ENCODE data around the gene EPB41L4A. TPM values are rescaled to one million over a fixed set of nuclear protein-coding genes. Genes with fewer than 3 reads are reported as not detected.

Gene EPB41L4A
- total RNA-seq, 4 donors from 2014 or later, result 10.1 to 32.9 (median 11.6) TPM

DNA sequence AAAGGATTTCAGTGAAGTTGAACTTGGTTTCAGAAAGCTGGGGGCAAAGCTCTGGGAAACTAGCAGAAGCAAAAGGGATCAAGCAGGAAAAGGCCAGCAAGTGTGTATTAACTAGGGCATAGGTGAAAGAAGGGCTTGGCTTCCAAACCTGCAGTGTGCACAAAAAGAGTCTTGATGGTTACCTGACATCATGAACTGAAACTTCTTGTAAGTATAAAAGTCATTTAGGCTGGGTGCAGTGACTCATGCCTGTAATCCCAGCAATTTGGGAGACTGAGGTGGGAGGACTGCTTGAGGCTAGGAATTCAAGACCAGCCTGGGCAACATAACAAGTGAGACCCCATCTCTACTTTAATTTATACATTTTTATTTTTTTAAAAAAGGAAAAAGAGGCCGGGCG lies 216.4 kb downstream of the EPB41L4A start:
- TF ChIP-seq, protein P1, sequence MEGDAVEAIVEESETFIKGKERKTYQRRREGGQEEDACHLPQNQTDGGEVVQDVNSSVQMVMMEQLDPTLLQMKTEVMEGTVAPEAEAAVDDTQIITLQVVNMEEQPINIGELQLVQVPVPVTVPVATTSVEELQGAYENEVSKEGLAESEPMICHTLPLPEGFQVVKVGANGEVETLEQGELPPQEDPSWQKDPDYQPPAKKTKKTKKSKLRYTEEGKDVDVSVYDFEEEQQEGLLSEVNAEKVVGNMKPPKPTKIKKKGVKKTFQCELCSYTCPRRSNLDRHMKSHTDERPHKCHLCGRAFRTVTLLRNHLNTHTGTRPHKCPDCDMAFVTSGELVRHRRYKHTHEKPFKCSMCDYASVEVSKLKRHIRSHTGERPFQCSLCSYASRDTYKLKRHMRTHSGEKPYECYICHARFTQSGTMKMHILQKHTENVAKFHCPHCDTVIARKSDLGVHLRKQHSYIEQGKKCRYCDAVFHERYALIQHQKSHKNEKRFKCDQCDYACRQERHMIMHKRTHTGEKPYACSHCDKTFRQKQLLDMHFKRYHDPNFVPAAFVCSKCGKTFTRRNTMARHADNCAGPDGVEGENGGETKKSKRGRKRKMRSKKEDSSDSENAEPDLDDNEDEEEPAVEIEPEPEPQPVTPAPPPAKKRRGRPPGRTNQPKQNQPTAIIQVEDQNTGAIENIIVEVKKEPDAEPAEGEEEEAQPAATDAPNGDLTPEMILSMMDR (IDR thresholded peaks at IDR 0.05), result no peak
- TF ChIP-seq POLR2AphosphoS5 (IDR thresholded peaks at IDR 0.05) (no peak), POLR2A (IDR thresholded peaks at IDR 0.05) (no peak), EP300 (IDR thresholded peaks at IDR 0.05; ENCODE audit: low read depth) (no peak)
- no peaks in the 10 kb centered on the region for H3K4me1 ChIP-seq
- H3K4me3 ChIP-seq, result no peak overlapping the region
- no peaks in the 10 kb centered on the region for H3K9me3 ChIP-seq
- no peak for DNase-seq
- no peaks in the 10 kb centered on the region for H3K36me3 ChIP-seq
- no peaks in the 10 kb centered on the region for H3K27me3 ChIP-seq
- in situ Hi-C loops (cut with MboI; ENCODE audit: low pct_ligation_motif_present in 1 of 4, low pct_unique_long_range_greater_than_20kb in 1 of 4, low sequenced_read_pairs in 3 of 4) (loop anchor here in 3 of 4 donors (10.0 to 25.0 kb wide), 2 partner anchors 210 to 222 kb away; partner anchors contain the start of gene EPB41L4A (in 2 of the 3)), intact Hi-C loops (cut with DNase I; ENCODE audit: low total_unique reads) (no loop called here)
- H3K27ac ChIP-seq, result no peak overlapping the region
- WGBS, 2 donors (ENCODE audit: low coverage in 1 of 2), result 91 to 94% methylated on average over 2 of the region's 2 CpGs

DNA sequence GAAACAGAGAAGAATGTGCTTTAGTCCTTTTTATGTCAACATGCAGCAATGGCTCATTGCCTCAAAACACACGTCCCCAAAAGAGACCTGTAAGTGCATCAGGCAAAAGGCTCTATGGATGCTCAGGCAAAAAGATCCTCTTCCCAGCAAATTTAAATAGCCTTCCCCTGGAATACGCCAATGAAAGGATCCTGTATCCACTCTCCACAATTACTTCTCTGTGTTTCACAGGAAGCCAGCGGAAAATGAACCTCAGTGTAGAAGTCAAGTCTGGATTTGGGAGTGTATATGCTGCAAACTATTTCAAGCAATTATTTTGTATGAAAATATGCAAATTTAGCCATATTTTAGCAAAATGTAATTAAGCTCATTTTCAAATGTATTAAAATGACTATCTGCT lies 217.9 kb downstream of the EPB41L4A start:
- Histone ChIP-seq H3K27ac (no peak overlapping the region), H3K27me3 (no peaks in the 10 kb centered on the region), H3K9me3 (no peaks in the 10 kb centered on the region), H3K4me1 (no peaks in the 10 kb centered on the region), H3K4me3 (no peak overlapping the region), H3K36me3 (no peaks in the 10 kb centered on the region)
- intact Hi-C loops (cut with DNase I; ENCODE audit: low total_unique reads) (no loop called here), in situ Hi-C loops (cut with MboI; ENCODE audit: low pct_ligation_motif_present in 1 of 4, low pct_unique_long_range_greater_than_20kb in 1 of 4, low sequenced_read_pairs in 3 of 4) (loop anchor here in 3 of 4 donors (10.0 to 25.0 kb wide), 2 partner anchors 211 to 224 kb away; partner anchors contain the start of gene EPB41L4A (in 2 of the 3))
- TF ChIP-seq EP300 (IDR thresholded peaks at IDR 0.05; ENCODE audit: low read depth) (no peak), POLR2AphosphoS5 (IDR thresholded peaks at IDR 0.05) (no peak), POLR2A (IDR thresholded peaks at IDR 0.05) (no peak)
- TF ChIP-seq, protein P1 (IDR thresholded peaks at IDR 0.05), result no peak
- no peak for DNase-seq
- 63 to 89% methylated on average over 2 to 3 of the region's 3 CpGs for WGBS, 2 donors (ENCODE audit: low coverage in 1 of 2)

DNA sequence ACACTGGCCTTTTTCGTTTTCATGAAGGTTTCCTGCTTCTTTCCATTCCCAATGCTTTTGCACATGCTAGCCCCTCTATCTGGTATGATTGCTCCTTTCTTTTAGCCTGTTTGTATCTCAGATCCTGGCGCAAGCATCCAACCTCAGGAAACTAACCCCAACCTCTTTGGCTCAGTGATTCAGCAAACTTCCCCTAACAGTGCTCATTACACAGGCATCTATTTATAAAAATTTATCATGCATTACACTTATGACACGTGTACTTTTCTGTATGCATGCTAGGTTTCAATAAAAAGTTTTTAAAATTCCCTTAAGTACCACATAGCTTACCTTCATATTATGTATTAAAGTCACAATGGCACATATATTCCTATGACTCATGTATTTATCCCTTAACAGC lies 218.9 kb downstream of the EPB41L4A start:
- in situ Hi-C loops (cut with MboI; ENCODE audit: low pct_ligation_motif_present in 1 of 4, low pct_unique_long_range_greater_than_20kb in 1 of 4, low sequenced_read_pairs in 3 of 4), result loop anchor here in 3 of 4 donors (10.0 to 25.0 kb wide), 2 partner anchors 212 to 225 kb away; partner anchors contain the start of gene EPB41L4A (in 2 of the 3)
- H3K9me3 ChIP-seq, result no peaks in the 10 kb centered on the region
- H3K36me3 ChIP-seq, result no peaks in the 10 kb centered on the region
- 80 to 83% methylated on average over 3 of the region's 3 CpGs for WGBS, 2 donors (ENCODE audit: low coverage in 1 of 2)
- no peak for DNase-seq
- no peak for TF ChIP-seq POLR2A (IDR thresholded peaks at IDR 0.05)
- no peak for TF ChIP-seq POLR2AphosphoS5 (IDR thresholded peaks at IDR 0.05)
- no peak overlapping the region for H3K27ac ChIP-seq
- H3K27me3 ChIP-seq, result no peaks in the 10 kb centered on the region
- intact Hi-C loops (cut with DNase I; ENCODE audit: low total_unique reads), result no loop called here
- no peak overlapping the region for H3K4me3 ChIP-seq
- H3K4me1 ChIP-seq, result no peaks in the 10 kb centered on the region

DNA sequence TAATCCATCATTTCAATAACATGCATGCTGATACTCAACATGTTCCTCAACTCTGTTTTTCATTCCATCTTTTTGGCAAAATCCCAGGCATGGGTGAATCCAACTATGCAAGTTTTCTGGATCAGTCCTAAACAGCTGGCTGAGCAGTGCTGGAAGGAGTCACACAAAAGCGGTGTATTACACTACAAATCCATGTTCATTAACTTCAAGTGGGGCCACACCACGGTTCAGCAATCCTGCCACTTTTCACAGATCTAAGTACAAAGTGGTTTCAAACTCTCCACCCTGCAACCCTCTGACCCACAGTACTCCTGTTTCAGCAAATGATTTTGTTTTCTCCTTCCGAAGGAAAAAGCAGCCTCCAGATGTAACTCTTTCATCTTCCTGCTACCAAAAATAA lies 222.5 kb downstream of the EPB41L4A start:
- DNase-seq, result no peak
- 72 to 83% methylated on average over 3 of the region's 3 CpGs for WGBS, 2 donors (ENCODE audit: low coverage in 1 of 2)
- Histone ChIP-seq H3K9me3 (no peaks in the 10 kb centered on the region), H3K4me1 (no peaks in the 10 kb centered on the region), H3K27me3 (no peaks in the 10 kb centered on the region), H3K4me3 (no peak overlapping the region), H3K27ac (no peak overlapping the region), H3K36me3 (no peaks in the 10 kb centered on the region)
- in situ Hi-C loops (cut with MboI; ENCODE audit: low pct_ligation_motif_present in 1 of 4, low pct_unique_long_range_greater_than_20kb in 1 of 4, low sequenced_read_pairs in 3 of 4) (loop anchor here in 1 of 4 donors (25.0 kb wide), 1 partner anchor 341 kb away; no protein-coding TSS in a partner anchor), intact Hi-C loops (cut with DNase I; ENCODE audit: low total_unique reads) (no loop called here)
- TF ChIP-seq POLR2A (IDR thresholded peaks at IDR 0.05), result no peak
- no peak for TF ChIP-seq EP300 (IDR thresholded peaks at IDR 0.05; ENCODE audit: low read depth)
- no peak for TF ChIP-seq POLR2AphosphoS5 (IDR thresholded peaks at IDR 0.05)
- TF ChIP-seq, protein P1 (IDR thresholded peaks at IDR 0.05), result no peak

DNA sequence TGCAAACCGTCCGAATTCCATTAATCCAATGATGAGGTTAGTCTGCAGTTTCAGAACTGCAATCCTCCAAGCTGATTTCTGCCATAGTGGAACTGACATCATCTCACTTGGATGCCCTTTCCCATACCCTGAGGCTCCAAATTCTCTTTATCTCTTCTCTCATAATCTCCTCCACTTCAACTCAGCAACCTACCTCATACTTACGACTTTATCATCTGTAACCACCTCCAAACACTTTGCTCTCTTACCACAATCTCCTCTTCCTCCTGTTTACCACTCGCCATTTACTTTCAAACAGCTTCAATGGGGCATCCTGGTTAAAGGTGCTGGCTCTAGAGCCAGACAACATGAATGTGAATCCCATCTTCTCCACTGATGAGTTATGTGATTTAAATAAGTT lies 223.2 kb downstream of the EPB41L4A start:
- no peak for DNase-seq
- in situ Hi-C loops (cut with MboI; ENCODE audit: low pct_ligation_motif_present in 1 of 4, low pct_unique_long_range_greater_than_20kb in 1 of 4, low sequenced_read_pairs in 3 of 4) (loop anchor here in 1 of 4 donors (25.0 kb wide), 1 partner anchor 341 kb away; no protein-coding TSS in a partner anchor), intact Hi-C loops (cut with DNase I; ENCODE audit: low total_unique reads) (no loop called here)
- Histone ChIP-seq H3K27me3 (no peaks in the 10 kb centered on the region), H3K36me3 (no peaks in the 10 kb centered on the region), H3K4me1 (no peaks in the 10 kb centered on the region), H3K9me3 (no peaks in the 10 kb centered on the region), H3K27ac (no peak overlapping the region), H3K4me3 (no peak overlapping the region)
- 85 to 90% methylated on average over 2 to 4 of the region's 4 CpGs for WGBS, 2 donors (ENCODE audit: low coverage in 1 of 2)
- TF ChIP-seq POLR2AphosphoS5 (IDR thresholded peaks at IDR 0.05) (no peak), EP300 (IDR thresholded peaks at IDR 0.05; ENCODE audit: low read depth) (no peak), POLR2A (IDR thresholded peaks at IDR 0.05) (no peak)
- TF ChIP-seq, protein P1 (IDR thresholded peaks at IDR 0.05), result no peak

All from transverse colon (tissue), 4 donors.